HCT116 (cell line): ENCODE data around the gene CLPTM1L. TPM values are rescaled to one million over a fixed set of nuclear protein-coding genes. Genes with fewer than 3 reads are reported as not detected.

Experiments
- ATAC-seq: fragments of 200-7000 bp; cut with Tn5 transposase; 2 replicates; pipeline ENCODE4 v1.9.1; 2020; ENCODE audit warnings: mild to moderate bottlenecking, moderate library complexity
- BruUV-seq: library from RNA; stranded (reverse); fragments of 400-500 nt; replicated peaks from 2 replicates; lab custom pipeline; 2021; lab: Mats Ljungman, UMichigan
- CTCF ChIA-PET: fragments of 300-600 bp; sonication (Branson Sonifier 250); formaldehyde crosslinking; loops from one replicate; lab custom pipeline; 2021; ENCODE audit warnings: antibody characterized with exemption; lab: Charles Lee
- POLR2A ChIA-PET: fragments of 300-600, 350-600 bp; sonication (Branson Sonifier 250); formaldehyde crosslinking; loops from one replicate; lab custom pipeline; 2021; ENCODE audit warnings: antibody characterized with exemption; lab: Charles Lee
- RAD21 ChIA-PET, 2 experiments: fragments of 300-600 bp; sonication (Branson Sonifier 250); formaldehyde crosslinking; loops; one replicate each; lab custom pipeline; 2023; ENCODE audit warnings: low total read pairs in 2 of 2; ENCODE audit not compliant: uncharacterized antibody in 2 of 2, unreplicated experiment in 2 of 2, low non-redundant PET in 1 of 2; lab: Charles Lee
- DNase-seq: peaks from one replicate; pipeline ENCODE4 v3.0.0-alpha.2; 2010; ENCODE audit warnings: low read depth, low spot score
- H2AFZ ChIP-seq: fragments of 200-600 bp; shearing (Covaris generic), sonication (generic); 2 replicates; pipeline ENCODE4 v1.6.1; 2017; ENCODE audit warnings: low read depth, mixed run types, mixed read lengths, antibody characterized with exemption, low read length; ENCODE audit not compliant: poor library complexity, severe bottlenecking
- H3K27ac ChIP-seq: 2 replicates; pipeline ENCODE4 v1.5.1; 2012; ENCODE audit warnings: low read depth, low read length
- H3K27me3 ChIP-seq: fragments of 200-600 bp; sonication (generic); 2 replicates; pipeline ENCODE4 v1.6.1; 2016; ENCODE audit warnings: mixed run types, low read length, mixed read lengths; ENCODE audit not compliant: insufficient read depth
- H3K36me3 ChIP-seq, 2 experiments: fragments of 200-500 bp in 1 of 2; fragments of 200-600 bp in 1 of 2; sonication (Bioruptor generic) in 1 of 2; sonication (generic) in 1 of 2; 2 replicates each; pipeline versions ENCODE4 v1.5.1 to v1.6.1; 2014 to 2016; ENCODE audit warnings: low read length in 2 of 2, inconsistent platforms in 1 of 2, mixed read lengths in 1 of 2, mixed run types in 1 of 2; ENCODE audit not compliant: insufficient read depth in 2 of 2, control insufficient read depth in 1 of 2
- H3K4me1 ChIP-seq, 2 experiments: fragments of 200-600 bp in 1 of 2; sonication (generic) in 1 of 2; 2 replicates each; pipeline versions ENCODE4 v1.5.1 to v1.6.1; 2012 to 2017; ENCODE audit warnings: low read length in 2 of 2, inconsistent platforms in 1 of 2, mild to moderate bottlenecking in 1 of 2, mixed read lengths in 1 of 2, mixed run types in 1 of 2, moderate library complexity in 1 of 2; ENCODE audit not compliant: insufficient read depth in 2 of 2, control insufficient read depth in 1 of 2
- H3K4me2 ChIP-seq: fragments of 200-600 bp; sonication (generic); 2 replicates; pipeline ENCODE4 v1.6.1; 2017; ENCODE audit warnings: mixed run types, low read length, mixed read lengths
- H3K4me3 ChIP-seq, 2 experiments: fragments of 200-600 bp in 1 of 2; sonication (generic) in 1 of 2; replicated peaks in 1 of 2; 2 replicates each; pipeline ENCODE4 v1.5.1; 2011 to 2016; ENCODE audit warnings: low read length in 2 of 2, control low read depth in 1 of 2, low read depth in 1 of 2, mild to moderate bottlenecking in 1 of 2, mixed read lengths in 1 of 2, mixed run types in 1 of 2
- H3K79me2 ChIP-seq: fragments of 200-600 bp; sonication (generic); 2 replicates; pipeline ENCODE4 v1.6.1; 2017; ENCODE audit warnings: mild to moderate bottlenecking, mixed run types, low read length, moderate library complexity, mixed read lengths; ENCODE audit not compliant: insufficient read depth
- H3K9ac ChIP-seq: fragments of 200-600 bp; sonication (generic); 2 replicates; pipeline ENCODE4 v1.6.1; 2016; ENCODE audit warnings: low read length, mixed read lengths
- H3K9me2 ChIP-seq: fragments of 200-600 bp; sonication (generic), shearing (Covaris generic); 2 replicates; pipeline ENCODE4 v1.6.1; 2017; ENCODE audit warnings: mixed run types, mild to moderate bottlenecking, moderate library complexity; ENCODE audit not compliant: insufficient read depth
- H3K9me3 ChIP-seq, 2 experiments: fragments of 200-500 bp in 1 of 2; fragments of 200-600 bp in 1 of 2; sonication (Bioruptor generic) in 1 of 2; sonication (generic) in 1 of 2; 2 replicates each; pipeline ENCODE4 v1.6.1; 2014 to 2017; ENCODE audit warnings: low read length in 2 of 2, mixed read lengths in 2 of 2, inconsistent platforms in 1 of 2, low read depth in 1 of 2, mild to moderate bottlenecking in 1 of 2, mixed run types in 1 of 2, moderate library complexity in 1 of 2; ENCODE audit not compliant: control insufficient read depth in 1 of 2, insufficient read depth in 1 of 2
- H4K20me1 ChIP-seq: fragments of 200-600 bp; sonication (generic), shearing (Covaris generic); 2 replicates; pipeline ENCODE4 v1.6.1; 2017; ENCODE audit warnings: mixed run types, mild to moderate bottlenecking, moderate library complexity; ENCODE audit not compliant: insufficient read depth
- ATF3 ChIP-seq: IDR thresholded peaks from 2 replicates; pipeline ENCODE4 v1.6.1; 2012
- CBX3 ChIP-seq: IDR thresholded peaks from 2 replicates; pipeline ENCODE4 v1.6.1; 2012; ENCODE audit warnings: low read depth
- CEBPB ChIP-seq: IDR thresholded peaks from 2 replicates; pipeline ENCODE4 v1.6.1; 2012; ENCODE audit warnings: low read depth
- EGR1 ChIP-seq: IDR thresholded peaks from 2 replicates; pipeline ENCODE4 v1.6.1; 2012; ENCODE audit warnings: low read depth
- ELF1 ChIP-seq: IDR thresholded peaks from 2 replicates; pipeline ENCODE4 v1.6.1; 2012; ENCODE audit warnings: low read depth, borderline replicate concordance
- EZH2 ChIP-seq: fragments of 200-600 bp; sonication (generic); IDR thresholded peaks from 2 replicates; pipeline ENCODE4 v1.6.1; 2017; ENCODE audit warnings: antibody characterized with exemption, mixed run types
- EZH2phosphoT487 ChIP-seq: fragments of 200-600 bp; IDR thresholded peaks from 2 replicates; pipeline ENCODE4 v1.6.1; 2018; ENCODE audit warnings: antibody characterized with exemption, borderline replicate concordance
- FOSL1 ChIP-seq: IDR thresholded peaks from 2 replicates; pipeline ENCODE4 v1.6.1; 2012; ENCODE audit warnings: low read depth
- JUND ChIP-seq: IDR thresholded peaks from 2 replicates; pipeline ENCODE4 v1.6.1; 2012
- MAX ChIP-seq: IDR thresholded peaks from 2 replicates; pipeline ENCODE4 v1.6.1; 2012
- POLR2A ChIP-seq: IDR thresholded peaks from 2 replicates; pipeline ENCODE4 v1.7.0; 2011; ENCODE audit warnings: borderline replicate concordance; ENCODE audit not compliant: insufficient read depth, insufficient read length; ENCODE audit errors: extremely low read depth
- POLR2AphosphoS5 ChIP-seq: IDR thresholded peaks from 2 replicates; pipeline ENCODE4 v1.6.1; 2011; ENCODE audit warnings: mild to moderate bottlenecking, low read depth, low read length, moderate library complexity
- RAD21 ChIP-seq: IDR thresholded peaks from 2 replicates; pipeline ENCODE4 v1.6.1; 2012; ENCODE audit warnings: low read depth, mild to moderate bottlenecking
- SIN3A ChIP-seq: IDR thresholded peaks from 2 replicates; pipeline ENCODE4 v1.6.1; 2012; ENCODE audit warnings: low read depth
- SP1 ChIP-seq: IDR thresholded peaks from 2 replicates; pipeline ENCODE4 v1.6.1; 2012; ENCODE audit warnings: low read depth
- SRF ChIP-seq: IDR thresholded peaks from 2 replicates; pipeline ENCODE4 v1.6.1; 2012; ENCODE audit warnings: low read depth
- TCF7L2 ChIP-seq: IDR thresholded peaks from 2 replicates; pipeline ENCODE4 v1.7.0; 2011; ENCODE audit warnings: borderline replicate concordance, inconsistent platforms; ENCODE audit not compliant: insufficient read depth, insufficient read length; ENCODE audit errors: extremely low read depth
- ZFX ChIP-seq: fragments of 450-650 bp; IDR thresholded peaks from 2 replicates; pipeline ENCODE4 v1.6.1; 2017
- ZNF274 ChIP-seq: fragments of 200-500 bp; sonication (Bioruptor generic); IDR thresholded peaks from 2 replicates; pipeline ENCODE4 v1.6.1; 2014; ENCODE audit warnings: mild to moderate bottlenecking, low read depth, low read length, inconsistent platforms
- intact Hi-C: fragments of 100-400 bp; cut with micrococcal nuclease; formaldehyde crosslinking; loops from 2 replicates; pipeline ENCODE4 v1.10.0; 2022
- total RNA-seq: library from RNA; stranded (reverse); gene quantifications from one replicate; pipeline ENCODE4 v1.2.1, GENCODE V29; 2021; ENCODE audit not compliant: unreplicated experiment

Gene CLPTM1L
- total RNA-seq, 1 experiment from 2014 or later: 98.4 TPM

DNA sequence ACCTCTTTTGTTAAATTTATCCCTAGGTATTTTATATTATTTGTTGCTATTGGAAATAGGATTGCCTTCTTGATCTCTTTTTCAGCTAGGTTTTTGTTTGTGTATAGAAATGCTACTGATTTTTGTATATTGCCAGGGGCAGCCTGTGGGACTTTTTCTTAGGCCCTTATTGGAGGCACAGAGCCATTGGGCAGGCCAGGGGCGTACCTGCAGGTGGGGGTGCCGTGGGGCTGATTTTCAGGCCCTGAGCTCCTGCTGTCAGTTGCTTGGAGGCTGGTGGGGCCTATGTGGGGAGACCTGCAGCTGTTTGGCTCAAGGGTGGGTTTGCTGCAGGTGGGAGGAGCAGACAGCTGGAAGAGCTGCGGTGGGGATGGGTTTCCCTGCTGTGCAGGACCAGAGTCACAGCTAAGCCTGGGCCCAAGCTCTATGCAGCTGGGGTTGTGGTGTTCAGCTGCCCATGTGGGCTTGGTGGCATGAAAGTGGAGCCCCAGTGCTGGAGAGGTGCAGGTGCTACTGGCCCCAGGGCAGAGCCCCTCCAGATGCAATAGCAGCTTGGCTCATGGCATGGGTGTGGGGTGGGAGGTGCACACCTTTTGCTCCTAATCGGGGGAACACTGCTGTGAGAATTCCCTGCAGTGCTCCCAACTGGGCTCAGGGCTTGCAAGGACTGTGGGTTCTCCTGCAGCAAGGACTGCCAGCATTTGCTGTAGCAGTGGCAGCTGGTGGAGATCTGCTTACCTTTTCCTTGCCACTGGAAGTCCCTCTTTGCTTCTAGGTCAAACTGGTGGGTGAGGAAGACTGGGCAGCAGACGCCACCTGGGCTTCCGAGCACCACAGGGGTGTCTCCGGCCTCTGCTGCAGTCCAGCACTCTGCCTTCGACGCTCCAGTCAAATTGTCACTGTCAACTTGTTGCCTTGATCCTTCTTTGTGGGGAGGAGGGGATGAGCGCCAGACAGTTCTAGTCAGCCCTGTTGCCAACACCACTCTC lies 7.6 kb upstream of the CLPTM1L start:
- TF ChIP-seq POLR2A (no peak), SRF (no peak), JUND (no peak)
- no peaks in the 10 kb centered on the region for H3K79me2 ChIP-seq
- no peak overlapping the region for H3K4me2 ChIP-seq
- H3K36me3 ChIP-seq: no peaks in the 10 kb centered on the region
- H3K9me2 ChIP-seq: no peaks in the 10 kb centered on the region
- ChIA-PET RAD21 (no interaction called here), POLR2A (no interaction called here), CTCF (no interaction called here)
- H2AFZ ChIP-seq: no peak overlapping the region
- no peaks in the 10 kb centered on the region for H3K9me3 ChIP-seq
- no peaks in the 10 kb centered on the region for H4K20me1 ChIP-seq
- H3K4me3 ChIP-seq: no peak overlapping the region
- peaks cover 10% of the 10 kb centered on the region; the same call in 1 of the 2 replicates for H3K27me3 ChIP-seq
- no peaks in the 10 kb centered on the region for H3K4me1 ChIP-seq
- ATAC-seq (no peak), DNase-seq (no peak)
- BruUV-seq: no TSS peak
- intact Hi-C loops: no loop called here
- no peak overlapping the region for H3K27ac ChIP-seq
- no peak overlapping the region for H3K9ac ChIP-seq

DNA sequence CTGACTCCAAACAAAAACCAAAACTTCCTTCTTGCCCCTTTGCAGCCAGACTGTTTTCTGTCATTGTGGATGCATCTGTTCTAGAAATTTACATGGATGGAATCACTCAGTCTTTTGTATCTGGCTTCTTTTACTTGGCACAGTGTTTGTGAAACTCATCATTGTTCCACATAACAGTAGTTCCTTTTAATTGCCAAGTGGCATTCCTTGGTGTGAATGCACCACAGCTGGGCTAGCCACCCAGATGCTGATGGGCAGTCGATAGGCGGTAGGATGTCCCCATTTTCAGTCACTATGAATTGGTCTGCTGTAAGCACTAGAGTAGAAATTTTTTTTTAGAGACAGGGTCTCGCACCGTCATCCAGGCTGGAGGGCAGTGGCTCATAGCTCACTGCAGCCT lies 6.3 kb upstream of the CLPTM1L start:
- Histone ChIP-seq H2AFZ (no peak overlapping the region), H3K4me1 (peaks cover 0 to 2% of the 10 kb centered on the region in 2 experiments; a peak in 1 of 4 replicates), H4K20me1 (no peaks in the 10 kb centered on the region), H3K9ac (no peak overlapping the region), H3K79me2 (0 out of 2 replicates have a peak, but pooled peaks cover under 1% of the 10 kb centered on the region), H3K9me2 (no peaks in the 10 kb centered on the region)
- ChIA-PET RAD21 (no interaction called here), POLR2A (no interaction called here)
- DNase-seq (no peak), ATAC-seq (no peak)
- no TSS peak for BruUV-seq
- TF ChIP-seq ELF1 (no peak), POLR2AphosphoS5 (no peak), MAX (no peak), RAD21 (no peak), ZNF274 (no peak), ATF3 (no peak), SIN3A (no peak), CBX3 (no peak), POLR2A (no peak), SP1 (no peak), EZH2 (no peak), EGR1 (no peak), SRF (no peak), TCF7L2 (no peak), ZFX (no peak), CEBPB (no peak), FOSL1 (no peak), EZH2phosphoT487 (no peak)
- TF ChIP-seq, all 23 proteins: peak for 0
- Histone ChIP-seq H3K27me3 (peaks cover 10% of the 10 kb centered on the region; the same call in 1 of the 2 replicates), H3K4me2 (no peak overlapping the region), H3K27ac (no peak overlapping the region), H3K9me3 (no peaks in the 10 kb centered on the region), H3K4me3 (no peak overlapping the region), H3K36me3 (no peaks in the 10 kb centered on the region)
- intact Hi-C loops: no loop called here
- CTCF ChIA-PET: no interaction called here
